ENCODE data around the gene RAMACL.

GRCh38 chr6:166595061-166595780 is 8.7 kb upstream of the RAMACL start:
- no peak for TF ChIP-seq CTCF (IDR thresholded peaks at IDR 0.05)
- no peak for TF ChIP-seq POLR2A (IDR thresholded peaks at IDR 0.05)
